Right lobe of liver (tissue), 6 donors: Measurements from ENCODE around the gene GATB. TPM values are rescaled to one million over a fixed set of nuclear protein-coding genes. Genes with fewer than 3 reads are reported as not detected.

Experiments used
- ATAC-seq, 4 donors: fragments of 200-7000 bp; cut with Tn5 transposase; one replicate each; pipeline ENCODE4 v1.9.1; 2020; ENCODE audit warnings: mild to moderate bottlenecking in 4 of 4, moderate library complexity in 4 of 4
- DNase-seq, 3 donors: peaks; one replicate each; pipeline ENCODE4 v3.0.0-alpha.2; 2020
- H3K27ac ChIP-seq, 3 donors: fragments of 200-600 bp; one replicate each; pipeline ENCODE4 v1.8.0; 2022
- H3K27me3 ChIP-seq, 2 donors: fragments of 200-600 bp; one replicate each; pipeline ENCODE4 v1.8.0; 2022
- H3K36me3 ChIP-seq, 4 donors: fragments of 200-600 bp; sonication (generic) in 1 of 4; one replicate each; pipeline versions ENCODE4 v1.5.1 to v1.8.0; 2017 to 2022; ENCODE audit warnings: control low read depth in 1 of 4
- H3K4me1 ChIP-seq, 4 donors: fragments of 200-600 bp; sonication (generic) in 1 of 4; one replicate each; pipeline versions ENCODE4 v1.5.1 to v1.8.0; 2017 to 2022; ENCODE audit warnings: control low read depth in 1 of 4
- H3K4me3 ChIP-seq, 3 donors: fragments of 200-600 bp; one replicate each; pipeline ENCODE4 v1.8.0; 2022
- H3K9me3 ChIP-seq, 4 donors: fragments of 200-600 bp; sonication (generic) in 1 of 4; one replicate each; pipeline versions ENCODE4 v1.5.1 to v1.8.0; 2017 to 2022; ENCODE audit warnings: control low read depth in 1 of 4
- CTCF ChIP-seq, 4 donors: fragments of 200-600 bp in 3 of 4; fragments of 450-650 bp in 1 of 4; IDR thresholded peaks; one replicate each; pipeline versions ENCODE4 v1.5.1 to v1.8.0; 2016 to 2022; ENCODE audit warnings: antibody characterized with exemption in 4 of 4, mild to moderate bottlenecking in 2 of 4
- POLR2A ChIP-seq: fragments of 450-650 bp; IDR thresholded peaks from one replicate; pipeline ENCODE4 v1.6.1; 2017; ENCODE audit warnings: antibody characterized with exemption, mild to moderate bottlenecking
- WGBS: methylation state at CpG from one replicate; pipeline ENCODE4 v1.1.6; 2018; ENCODE audit warnings: low coverage, low lambda C conversion rate; ENCODE audit not compliant: insufficient coverage; ENCODE audit errors: missing lambda C conversion rate; 5-methylcytosine and 5-hydroxymethylcytosine counted together
- intact Hi-C, 2 donors: fragments of 100-400 bp; cut with DNase I; formaldehyde crosslinking; loops; one replicate each; pipeline versions ENCODE4 v1.11.2 to v1.14.1; 2022
- total RNA-seq, 6 experiments: library from RNA; depleted of rRNA in 2 of 6; stranded (reverse); fragments of >200 nt in 2 of 6; fragmentation: NEBNext Ultra II Directional in 3 of 6; extraction: Animal tissue kit (Norgen Biotek cat#: 25700) in 3 of 6; gene quantifications; one replicate each; pipeline versions ENCODE4 v1.1.0 to v1.2.4, GENCODE V29; 2016 to 2023
- donor health status: DM: no; HTN: yes; CAD: no.
- donor health status: DM: no; HTN: no; CAD: no.
- donor health status: DM: no; HTN: no; CAD: no.
- donor health status: DM: no; HTN: yes; CAD: no.
- donor health status: DM: no; HTN: yes; CAD: no.

GATB gene
- total RNA-seq, 6 experiments from 2014 or later, result 16.5 to 38.7 (median 17.5) TPM

GRCh38 chr4:151717909-151718628, 42.7 kb downstream of the GATB start:
- TF ChIP-seq POLR2A, result no peak
- TF ChIP-seq CTCF (IDR thresholded peaks at IDR 0.05), result no peak
- no peaks in the 10 kb centered on the region for H3K4me1 ChIP-seq
- peaks cover 0 to 7% (median 0%) of the 10 kb centered on the region in 4 donors for H3K36me3 ChIP-seq
- H3K9me3 ChIP-seq, result no peaks in the 10 kb centered on the region
- no peak overlapping the region for H3K27ac ChIP-seq
- DNase-seq (no peak), ATAC-seq (no peak)
- H3K4me3 ChIP-seq, result no peak overlapping the region
- intact Hi-C loops, result no loop called here
- H3K27me3 ChIP-seq, result no peaks in the 10 kb centered on the region
- WGBS, result 84% methylated on average over 10 of the region's 10 CpGs

- 89% methylated on average over 2 of the region's 2 CpGs for WGBS
- no peak overlapping the region for H3K27ac ChIP-seq
- intact Hi-C loops, result no loop called here
- H3K36me3 ChIP-seq, result peaks cover 0 to 7% (median 0%) of the 10 kb centered on the region in 4 donors
- TF ChIP-seq POLR2A (no peak), CTCF (IDR thresholded peaks at IDR 0.05) (no peak)
- no peak overlapping the region for H3K4me3 ChIP-seq
- DNase-seq (no peak), ATAC-seq (no peak)
- H3K9me3 ChIP-seq, result no peaks in the 10 kb centered on the region
- H3K27me3 ChIP-seq, result no peaks in the 10 kb centered on the region
- H3K4me1 ChIP-seq, result no peaks in the 10 kb centered on the region
Observed at GRCh38 chr4:151717314-151717713, 43.5 kb downstream of the GATB start.

GRCh38 chr4:151716324-151716723, 44.5 kb downstream of the GATB start:
- no peaks in the 10 kb centered on the region for H3K9me3 ChIP-seq
- intact Hi-C loops, result no loop called here
- DNase-seq, result no peak
- ATAC-seq, result no peak
- no peaks in the 10 kb centered on the region for H3K27me3 ChIP-seq
- TF ChIP-seq POLR2A (no peak), CTCF (IDR thresholded peaks at IDR 0.05) (no peak)
- no peak overlapping the region for H3K4me3 ChIP-seq
- no peak overlapping the region for H3K27ac ChIP-seq
- 92% methylated on average over 1 of the region's 5 CpGs for WGBS
- H3K36me3 ChIP-seq, result peaks cover 0 to 7% (median 0%) of the 10 kb centered on the region in 4 donors
- no peaks in the 10 kb centered on the region for H3K4me1 ChIP-seq

GRCh38 chr4:151715881-151716280, 44.9 kb downstream of the GATB start:
- H3K27me3 ChIP-seq, result no peaks in the 10 kb centered on the region
- no peak for DNase-seq
- ATAC-seq, result no peak
- no CpG with 5 or more reads among the region's 3 CpGs for WGBS
- no peak overlapping the region for H3K27ac ChIP-seq
- no peak overlapping the region for H3K4me3 ChIP-seq
- no peaks in the 10 kb centered on the region for H3K9me3 ChIP-seq
- no peak for TF ChIP-seq POLR2A
- no peak for TF ChIP-seq CTCF (IDR thresholded peaks at IDR 0.05)
- intact Hi-C loops, result no loop called here
- no peaks in the 10 kb centered on the region for H3K4me1 ChIP-seq
- peaks cover 0 to 7% (median 0%) of the 10 kb centered on the region in 4 donors for H3K36me3 ChIP-seq
